SK-MEL-5 (cell line): ENCODE measurements around the gene PEMT. TPM values are rescaled to one million over a fixed set of nuclear protein-coding genes. Genes with fewer than 3 reads are reported as not detected.

ENCODE experiments used
- DNase-seq: peaks from one replicate; pipeline ENCODE4 v3.0.0-alpha.2; 2016; ENCODE audit warnings: low read depth, low spot score
- in situ Hi-C: cut with HindIII; loops from 2 replicates; pipeline ENCODE4 v1.10.0; 2016; ENCODE audit warnings: low sequenced_read_pairs, high pct_unique_total_duplicates, low pct_unique_long_range_greater_than_20kb
- total RNA-seq: library from RNA; depleted of rRNA; stranded (reverse); fragments of >200 nt; shearing (Covaris generic); gene quantifications from 2 replicates; pipeline ENCODE4 v1.2.3, GENCODE V29; 2014

The PEMT gene
- total RNA-seq, 1 experiment from 2014 or later, result 100 TPM

DNA sequence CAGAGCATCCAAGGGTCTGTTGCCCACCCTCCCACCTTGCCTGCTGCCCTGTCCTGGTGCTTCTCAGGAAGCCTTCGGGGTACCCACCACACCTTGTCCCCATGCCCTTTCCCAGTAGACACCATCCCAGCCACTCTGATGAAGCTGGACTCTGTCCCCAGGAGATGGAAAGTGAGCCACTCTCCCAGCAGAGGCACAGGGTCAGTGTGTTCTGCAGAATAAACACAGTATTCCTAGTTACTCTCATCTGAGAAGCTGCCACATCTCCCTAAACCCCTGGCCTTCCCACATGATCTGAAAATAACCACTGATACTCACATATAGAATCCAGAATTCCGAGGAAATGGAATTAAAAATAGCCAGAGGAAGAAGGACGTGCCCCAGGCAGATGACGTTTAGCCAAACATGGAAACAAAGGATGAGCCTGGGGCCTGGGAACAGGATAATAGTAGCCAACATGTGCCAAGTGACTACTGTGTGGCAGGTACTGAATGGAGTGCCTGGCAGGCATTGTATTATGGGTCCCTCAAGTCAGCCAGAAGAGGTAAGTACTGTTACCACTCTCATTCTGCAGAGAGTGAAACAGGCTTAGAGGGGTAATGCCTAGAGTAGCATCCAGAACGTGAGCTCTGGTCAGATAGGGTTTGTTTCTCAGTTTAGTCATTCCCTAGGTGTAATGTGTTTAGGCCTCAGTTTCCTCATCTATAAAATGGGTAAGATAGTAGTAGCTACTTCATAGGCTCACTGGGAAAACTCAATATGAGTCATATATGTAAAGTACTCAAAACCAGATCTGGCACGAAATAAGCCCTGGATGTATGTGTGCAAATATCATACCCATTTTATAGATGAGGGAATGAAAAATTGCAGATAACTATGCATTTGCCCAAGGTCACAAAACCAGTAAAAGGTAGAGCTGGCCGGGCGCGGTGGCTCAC, 20.8 kb upstream of the PEMT start:
- in situ Hi-C loops, result no loop called here
- no peak for DNase-seq

GRCh38 chr17:17609121-17609520, 17.6 kb upstream of the PEMT start:
- DNase-seq, result peak; percentile 53
- in situ Hi-C loops, result no loop called here

DNA sequence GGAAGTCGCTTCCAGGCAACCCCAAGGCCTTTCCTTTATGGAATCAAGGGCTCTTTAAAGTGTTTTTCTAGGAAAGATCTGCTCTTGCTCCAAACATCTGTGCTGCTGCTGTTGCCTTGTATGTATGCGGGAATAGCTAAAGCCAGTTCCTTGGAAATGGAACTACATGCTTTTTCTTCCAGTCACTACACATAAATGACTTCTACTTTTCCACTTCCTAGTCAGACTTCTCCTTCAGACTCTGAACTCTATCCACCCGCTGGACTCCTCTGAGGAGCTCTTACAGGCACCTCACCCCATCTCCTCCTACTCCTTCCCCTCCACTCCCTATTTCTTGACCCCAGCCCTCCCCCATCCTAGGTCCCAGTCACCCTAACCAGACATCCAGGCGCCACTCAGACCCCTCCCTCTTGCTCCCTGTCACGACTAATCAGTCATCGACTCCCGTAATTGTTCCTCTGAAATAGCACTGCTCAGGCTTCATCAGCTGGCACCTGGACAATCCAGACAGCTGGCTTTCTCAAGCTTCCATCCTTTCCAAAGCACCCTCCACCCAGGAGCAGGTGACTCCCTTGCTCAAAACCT, 15.0 kb upstream of the PEMT start:
- DNase-seq, result no peak
- in situ Hi-C loops, result no loop called here

DNA sequence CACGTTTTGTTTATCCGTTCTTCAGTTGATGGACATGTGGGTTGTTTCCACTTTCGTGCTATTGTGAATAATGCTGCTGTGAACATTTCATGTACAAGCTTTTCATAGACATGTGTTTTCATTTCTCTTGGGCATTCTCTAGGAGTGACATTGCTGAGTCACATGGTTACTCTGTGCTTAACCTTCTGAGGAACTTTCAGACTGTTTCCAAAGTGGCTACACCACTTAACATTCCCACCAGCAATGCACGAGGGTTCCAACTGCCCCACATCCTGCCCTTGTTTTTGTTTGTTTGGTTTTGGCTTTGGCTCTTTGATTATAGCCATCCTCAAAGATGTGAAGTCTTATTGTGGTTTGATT, 14.2 kb upstream of the PEMT start:
- in situ Hi-C loops, result no loop called here
- peak; percentile 17 for DNase-seq

DNA sequence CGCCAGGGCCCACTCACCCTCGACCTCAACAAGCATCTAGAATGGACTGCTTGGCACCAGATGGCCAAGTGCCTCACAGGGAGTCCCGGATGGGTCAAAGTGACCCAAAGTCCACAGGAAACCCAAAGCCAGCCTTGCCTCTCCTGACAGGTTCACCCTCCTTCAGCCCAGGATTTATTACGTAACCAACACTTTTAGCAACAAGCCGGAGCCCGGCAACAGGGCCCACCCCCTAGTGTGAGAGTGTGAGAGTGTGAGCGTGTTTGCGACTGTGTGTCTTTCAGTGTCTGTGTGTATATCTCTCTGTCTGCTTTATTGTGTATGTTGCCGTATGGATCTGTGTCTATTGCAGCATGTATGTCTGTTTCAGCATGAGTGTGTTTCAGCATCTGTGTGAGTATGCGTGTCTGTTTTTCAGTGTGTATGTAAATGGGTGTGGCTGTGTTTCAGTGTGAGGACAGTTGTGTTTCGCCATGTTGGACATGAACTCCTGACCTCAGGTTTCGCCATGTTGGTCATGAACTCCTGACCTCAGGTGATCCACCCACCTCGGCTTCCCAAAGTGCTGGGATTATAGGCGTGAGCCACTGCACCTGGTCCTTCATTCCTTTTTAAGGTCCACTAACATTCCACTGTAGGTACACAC, 13.7 kb upstream of the PEMT start:
- DNase-seq, result no peak
- in situ Hi-C loops, result no loop called here

DNA sequence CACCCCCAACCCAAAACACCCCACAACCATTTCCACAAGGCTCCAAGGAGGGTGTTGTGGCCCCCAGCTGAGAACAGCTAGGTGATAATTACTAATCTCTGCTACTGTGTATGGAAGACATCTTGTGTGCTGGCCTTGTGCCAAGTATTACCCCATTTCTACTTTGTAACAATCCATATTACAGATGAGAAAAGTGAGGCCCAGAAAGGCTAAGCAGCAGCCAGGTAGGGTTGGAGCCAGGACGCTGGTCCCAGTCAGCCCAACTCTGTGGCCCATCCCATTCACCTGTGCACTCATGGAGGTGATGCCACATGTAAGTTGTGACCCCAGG, 12.4 kb upstream of the PEMT start:
- in situ Hi-C loops, result no loop called here
- DNase-seq, result no peak

DNA sequence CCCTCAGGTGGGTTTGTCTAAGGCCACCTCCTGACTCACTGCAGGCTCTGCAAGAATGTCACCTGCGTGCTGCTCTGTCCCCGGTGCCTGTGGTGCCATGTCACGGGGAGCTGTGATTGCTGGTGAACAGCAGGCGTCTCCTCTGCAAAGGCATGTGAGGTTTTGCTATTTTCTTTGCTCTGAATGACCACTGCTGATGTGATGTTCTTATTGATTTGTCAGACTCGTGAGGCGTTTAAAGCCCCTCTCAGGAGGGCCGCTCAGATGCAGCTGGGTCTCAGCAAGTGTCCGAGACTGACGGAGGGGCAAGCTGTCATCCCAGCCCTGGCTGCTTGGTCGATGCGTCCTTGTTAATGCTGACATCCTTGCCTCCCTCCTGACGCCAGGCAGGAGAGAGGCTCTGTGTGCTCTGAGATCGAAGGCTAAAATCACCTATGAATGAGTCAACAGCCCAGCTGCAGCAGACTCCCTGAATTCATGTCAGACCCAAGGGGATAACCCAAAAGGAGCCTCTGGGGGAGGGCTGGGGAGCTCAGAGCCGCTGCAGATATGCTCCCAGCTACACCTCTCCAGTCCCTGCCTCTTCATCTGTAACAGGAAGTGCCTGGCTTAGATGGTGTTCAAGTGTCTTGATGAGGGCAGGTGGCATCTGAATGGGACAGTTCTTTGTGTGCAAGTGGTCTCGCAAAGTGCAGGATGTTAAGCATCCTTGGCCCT, 11.8 kb upstream of the PEMT start:
- DNase-seq, result no peak
- in situ Hi-C loops, result no loop called here

DNA sequence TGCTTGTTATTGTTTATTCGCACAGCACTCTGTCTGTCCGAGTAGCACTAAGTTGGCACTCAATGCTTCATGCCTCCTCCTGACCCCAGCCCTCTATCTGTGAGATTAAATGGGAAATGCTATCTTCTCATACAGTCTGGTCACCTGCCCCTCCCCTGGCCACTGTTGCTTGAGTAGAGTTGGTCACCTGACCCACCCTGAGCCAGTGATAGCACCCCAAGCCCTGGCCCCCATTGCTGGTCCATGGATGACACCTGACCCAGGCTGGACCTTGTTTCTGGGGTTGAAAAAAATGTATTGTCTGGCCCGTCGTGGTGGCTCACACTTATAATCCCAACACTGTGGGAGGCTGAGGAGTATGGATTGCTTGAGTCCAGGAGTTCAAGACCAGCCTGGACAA, 8.5 kb upstream of the PEMT start:
- no peak for DNase-seq
- in situ Hi-C loops, result loop anchor here (25.0 kb wide), 1 partner anchor 238 kb away; no protein-coding TSS in a partner anchor

- DNase-seq, result no peak
- in situ Hi-C loops, result loop anchor here (25.0 kb wide), 1 partner anchor 236 kb away; no protein-coding TSS in a partner anchor
These were observed 6.5 kb upstream of the PEMT start for GRCh38 chr17:17598003-17598402.

- DNase-seq, result no peak
- in situ Hi-C loops, result loop anchor here (25.0 kb wide), 1 partner anchor 233 kb away; no protein-coding TSS in a partner anchor
These were observed 4.2 kb upstream of the PEMT start for GRCh38 chr17:17595755-17596154.

- no peak for DNase-seq
- in situ Hi-C loops, result loop anchor here (25.0 kb wide), 1 partner anchor 231 kb away; no protein-coding TSS in a partner anchor
These were observed 1.7 kb upstream of the PEMT start for GRCh38 chr17:17593222-17593620.

DNA sequence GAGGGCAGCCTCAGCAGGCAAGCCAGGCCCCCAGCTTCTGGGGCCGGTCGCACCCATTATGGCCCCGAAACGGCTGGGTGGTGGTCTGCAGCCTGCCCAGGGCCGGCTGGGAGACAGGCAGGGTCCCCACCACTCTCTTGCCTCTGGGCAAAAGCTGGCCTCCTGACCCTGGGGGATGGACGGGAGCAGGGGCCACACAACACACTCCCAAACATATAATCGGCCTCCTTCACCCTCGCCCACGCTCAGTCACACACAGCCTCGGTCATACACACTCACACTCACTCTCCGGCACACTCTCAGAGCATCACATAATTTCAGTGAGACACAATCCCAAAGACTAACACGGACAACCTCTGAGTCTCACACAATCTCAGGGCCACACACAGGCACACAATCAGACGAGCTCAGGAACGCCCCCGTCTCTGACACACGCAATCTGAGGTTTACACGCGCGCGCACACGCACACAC, 589 bp downstream of the PEMT start:
- in situ Hi-C loops, result loop anchor here (25.0 kb wide), 1 partner anchor 229 kb away; no protein-coding TSS in a partner anchor
- no peak for DNase-seq

DNA sequence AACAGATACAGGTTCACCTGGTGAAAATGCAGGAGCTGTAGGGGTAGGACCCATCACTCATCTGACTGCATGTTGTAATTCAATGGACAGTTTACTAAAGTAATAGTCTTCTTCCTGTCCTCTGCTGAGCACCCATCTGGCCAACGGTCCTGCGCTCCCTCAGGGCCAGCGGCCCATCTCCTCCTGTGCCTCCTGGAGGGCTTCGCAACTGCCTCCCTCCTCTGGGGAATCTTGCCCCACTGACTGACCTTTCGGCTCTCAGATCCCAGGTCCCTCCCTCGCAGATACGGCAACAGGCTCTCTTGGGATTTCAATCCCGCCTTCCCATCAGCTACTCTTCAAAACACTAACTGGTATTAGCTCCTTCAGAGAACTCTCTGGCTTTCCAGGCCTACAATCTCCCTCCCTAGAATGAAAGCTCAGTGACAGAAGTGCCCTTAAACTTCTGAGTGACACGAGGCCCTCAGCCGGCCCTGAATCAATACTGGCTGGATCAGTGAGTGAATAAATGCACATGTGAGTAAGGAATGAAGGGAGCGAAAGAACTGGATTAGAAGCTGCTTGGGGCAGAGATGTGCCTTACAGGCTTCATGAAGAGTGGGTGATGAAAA, 1.3 kb downstream of the PEMT start:
- DNase-seq, result peak; percentile 20
- in situ Hi-C loops, result loop anchor here (25.0 kb wide), 1 partner anchor 228 kb away; no protein-coding TSS in a partner anchor

DNA sequence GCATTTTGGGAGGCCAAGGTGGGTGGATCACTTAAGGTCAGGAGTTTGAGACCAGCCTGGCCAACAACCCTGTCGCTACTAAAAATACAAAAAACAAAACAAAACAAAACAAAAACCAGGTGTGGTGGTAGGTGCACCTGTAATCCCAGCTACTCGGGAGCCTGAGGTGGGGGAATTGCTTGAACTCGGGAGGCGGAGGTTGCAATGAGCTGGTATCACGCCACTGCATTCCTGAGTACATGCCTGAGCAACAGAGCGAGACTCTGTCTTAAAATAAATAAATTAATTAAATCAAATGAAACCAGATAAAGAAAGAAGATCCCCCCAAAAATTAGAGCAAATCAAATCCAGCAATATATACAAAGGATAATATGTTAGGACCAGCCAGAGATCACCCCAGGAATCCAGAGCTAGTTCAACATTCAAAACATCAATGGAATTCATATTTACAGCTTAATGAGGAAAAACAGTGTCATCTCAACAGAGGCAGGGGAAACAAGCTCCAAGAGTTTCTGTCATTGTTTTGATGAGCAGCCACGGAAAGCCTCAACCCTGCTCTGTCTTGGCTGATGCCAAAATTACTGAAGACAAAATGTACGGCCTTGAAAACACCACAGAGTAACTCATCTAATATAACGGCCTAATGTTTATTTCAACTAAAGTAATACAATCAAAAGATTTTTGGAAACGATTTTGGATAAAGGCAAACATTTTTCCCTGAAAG, 3.7 kb downstream of the PEMT start:
- in situ Hi-C loops, result loop anchor here (25.0 kb wide), 1 partner anchor 225 kb away; no protein-coding TSS in a partner anchor
- no peak for DNase-seq

GRCh38 chr17:17582372-17582771, 9.1 kb downstream of the PEMT start:
- DNase-seq, result no peak
- in situ Hi-C loops, result loop anchor here (25.0 kb wide), 1 partner anchor 220 kb away; no protein-coding TSS in a partner anchor

- DNase-seq, result no peak
- in situ Hi-C loops, result loop anchor here (25.0 kb wide), 1 partner anchor 219 kb away; no protein-coding TSS in a partner anchor
These were observed 10.0 kb downstream of the PEMT start for GRCh38 chr17:17581509-17581908.
